CD4-positive, alpha-beta T cell treated with Interleukin-15 for 4 hours (primary cell): ENCODE data around the gene DNAJB9.

Experiments used
- DNase-seq: peaks from one replicate; pipeline ENCODE4 v3.0.0-alpha.2; 2020; ENCODE audit warnings: low spot score

DNAJB9 gene

DNA sequence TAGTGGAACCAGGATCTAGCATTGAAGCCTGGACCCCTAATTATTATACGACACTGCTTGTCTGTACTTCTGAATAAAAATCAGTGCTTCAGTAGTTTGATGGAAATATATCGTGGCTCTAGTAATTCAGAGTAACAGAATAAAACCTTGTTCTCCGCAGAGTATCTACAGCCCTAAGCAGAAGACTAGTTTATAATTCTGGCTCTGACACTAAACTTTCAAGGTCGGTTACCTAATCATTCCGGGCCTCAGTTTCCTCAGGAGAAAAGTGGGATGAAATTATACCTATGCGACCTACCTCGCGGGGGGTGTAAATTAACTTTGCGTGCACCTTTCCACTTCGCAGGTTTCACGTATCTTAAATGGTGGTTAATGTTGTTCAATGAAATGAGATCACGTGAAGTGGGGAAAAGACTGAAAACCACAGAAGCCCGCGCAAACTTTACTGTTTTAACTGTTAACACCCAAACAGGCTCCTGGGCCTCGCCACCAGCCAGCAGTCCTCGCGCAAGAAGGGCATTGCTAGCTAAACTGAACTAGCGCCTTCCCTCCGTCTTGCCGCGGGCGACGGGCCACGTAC lies 783 bp upstream of the DNAJB9 start:
- DNase-seq = no peak

GRCh38 chr7:108570146-108570755 lies 577 bp downstream of the DNAJB9 start:
- DNase-seq = peak; percentile 63

GRCh38 chr7:108572480-108572879 lies 2.8 kb downstream of the DNAJB9 start:
- no peak for DNase-seq

- DNase-seq = no peak
Observed at GRCh38 chr7:108575156-108575555, 5.5 kb downstream of the DNAJB9 start.

DNA sequence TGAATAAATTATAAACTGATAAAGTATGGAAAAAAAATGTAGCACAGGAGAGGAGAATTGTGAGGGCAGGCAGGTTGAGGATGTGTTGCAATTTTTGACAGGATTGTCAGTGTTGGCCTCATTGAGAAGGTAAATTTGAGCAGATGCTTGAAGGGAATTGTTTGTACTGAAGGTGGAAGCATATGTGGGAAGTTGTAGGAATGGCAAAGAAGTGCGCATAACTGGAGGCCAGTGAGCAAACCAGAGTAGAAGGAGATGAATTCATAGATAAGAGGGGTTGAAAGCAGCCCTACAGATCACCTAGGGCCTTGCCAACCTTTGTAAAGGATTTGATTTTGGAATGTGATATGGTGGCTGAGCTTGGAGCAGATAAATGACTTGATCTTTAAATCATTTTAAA lies 6.4 kb downstream of the DNAJB9 start:
- DNase-seq = no peak

DNA sequence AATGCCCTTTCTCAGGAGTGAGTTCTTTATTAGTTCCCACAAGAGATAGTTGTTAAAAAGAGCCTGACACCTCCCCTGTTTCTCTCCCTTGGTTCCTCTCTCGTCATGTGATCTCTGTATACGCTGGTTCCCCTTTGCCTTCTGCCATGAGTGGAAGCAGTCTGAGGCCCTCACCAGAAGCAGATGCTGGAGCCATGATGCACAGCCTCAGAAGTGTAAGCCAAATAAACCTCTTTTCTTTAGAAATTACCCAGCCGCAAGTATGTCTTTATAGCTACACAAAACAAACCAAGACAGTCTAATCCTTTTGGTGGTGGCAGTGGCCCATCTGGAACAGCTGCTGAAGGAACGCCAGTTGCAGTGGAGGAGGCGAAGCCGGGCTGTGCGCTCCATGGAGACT lies 9.3 kb downstream of the DNAJB9 start:
- DNase-seq = no peak

DNA sequence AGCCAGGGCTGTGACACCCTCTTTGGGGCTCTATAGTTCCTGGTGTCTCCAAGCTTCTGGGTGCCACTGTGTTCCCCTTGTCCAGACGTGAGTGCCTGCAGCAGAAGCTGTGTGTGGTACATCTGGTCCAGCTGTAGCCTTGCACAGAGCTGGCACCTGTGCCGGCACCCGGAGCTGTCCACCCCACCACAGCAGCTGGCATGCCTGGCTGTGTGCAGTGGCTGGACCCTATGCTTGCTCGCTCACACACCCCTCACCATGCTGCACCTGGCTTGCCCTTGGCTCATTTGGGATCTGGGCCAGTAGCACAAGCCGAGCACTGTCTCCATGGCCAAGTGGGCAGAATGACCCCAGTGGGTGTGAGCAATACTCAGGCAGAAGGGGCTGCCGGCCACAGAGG lies 10.6 kb downstream of the DNAJB9 start:
- no peak for DNase-seq

DNA sequence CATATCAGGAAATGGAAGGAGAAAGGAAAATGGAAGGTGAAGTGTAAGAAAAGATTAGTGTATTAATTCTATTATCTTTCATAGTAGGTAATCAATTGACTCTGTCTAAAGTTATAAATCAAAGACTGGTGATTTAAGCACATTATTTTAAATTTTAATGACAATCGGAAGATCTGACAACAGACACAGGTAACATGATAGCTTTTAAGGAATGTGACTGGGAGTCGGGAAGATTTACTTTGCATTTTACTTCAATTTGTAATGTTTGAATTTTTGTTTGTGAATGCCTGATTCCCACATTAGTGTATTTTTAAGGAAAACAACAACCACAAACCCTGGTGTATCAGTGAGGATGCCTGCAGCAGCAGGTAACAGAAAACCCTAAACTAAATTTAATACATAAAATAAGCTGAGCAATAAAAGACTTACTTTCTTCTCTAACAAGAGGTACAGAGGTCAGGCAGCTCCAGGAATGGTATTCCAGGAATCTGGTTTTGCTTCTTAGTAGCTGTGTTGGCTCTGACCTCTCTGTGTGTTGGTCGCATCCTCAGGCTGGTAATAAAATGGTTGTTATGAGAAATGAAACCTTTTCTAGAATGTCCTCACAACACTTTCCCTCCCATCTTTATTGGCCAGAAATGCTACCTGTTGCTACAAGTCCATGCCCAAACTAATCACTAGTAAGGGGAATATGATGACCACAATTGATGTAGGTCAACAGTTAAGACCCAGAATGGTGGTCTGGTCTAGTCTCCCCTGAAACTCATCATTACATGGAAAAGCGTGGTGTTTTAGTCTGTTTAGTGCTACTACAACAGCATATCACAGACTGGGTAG lies 12.2 kb downstream of the DNAJB9 start:
- DNase-seq = no peak

- no peak for DNase-seq
Observed at GRCh38 chr7:108584211-108584610, 14.5 kb downstream of the DNAJB9 start.

GRCh38 chr7:108585843-108586242 lies 16.2 kb downstream of the DNAJB9 start:
- no peak for DNase-seq

GRCh38 chr7:108586274-108586710 lies 16.6 kb downstream of the DNAJB9 start:
- no peak for DNase-seq

- no peak for DNase-seq
Observed at GRCh38 chr7:108589199-108589598, 19.5 kb downstream of the DNAJB9 start.

- no peak for DNase-seq
Observed at GRCh38 chr7:108589874-108590273, 20.2 kb downstream of the DNAJB9 start.

- no peak for DNase-seq
Observed at GRCh38 chr7:108590606-108591005, 20.9 kb downstream of the DNAJB9 start.

GRCh38 chr7:108592646-108593201 lies 23.1 kb downstream of the DNAJB9 start:
- no peak for DNase-seq

GRCh38 chr7:108596560-108596959 lies 26.9 kb downstream of the DNAJB9 start:
- DNase-seq = no peak

DNA sequence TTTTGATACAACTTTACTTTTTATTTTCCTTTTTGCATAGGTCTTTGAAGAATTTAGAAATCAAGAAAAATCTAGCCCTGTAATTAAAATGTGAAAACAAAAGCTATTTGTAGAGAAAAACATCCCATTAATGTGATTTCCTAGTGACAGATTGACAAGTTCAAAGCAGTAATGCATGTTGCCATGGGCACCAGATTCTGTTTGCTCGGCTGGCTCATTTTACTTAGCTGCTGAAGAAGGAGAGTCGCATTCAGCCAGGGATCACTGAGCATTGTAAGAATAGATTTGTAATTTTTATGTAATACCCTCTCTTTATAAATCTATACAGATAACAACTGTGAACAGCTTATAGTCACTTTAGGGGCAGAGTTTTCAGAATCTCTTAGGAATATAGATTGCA lies 28.5 kb downstream of the DNAJB9 start:
- DNase-seq = no peak

DNA sequence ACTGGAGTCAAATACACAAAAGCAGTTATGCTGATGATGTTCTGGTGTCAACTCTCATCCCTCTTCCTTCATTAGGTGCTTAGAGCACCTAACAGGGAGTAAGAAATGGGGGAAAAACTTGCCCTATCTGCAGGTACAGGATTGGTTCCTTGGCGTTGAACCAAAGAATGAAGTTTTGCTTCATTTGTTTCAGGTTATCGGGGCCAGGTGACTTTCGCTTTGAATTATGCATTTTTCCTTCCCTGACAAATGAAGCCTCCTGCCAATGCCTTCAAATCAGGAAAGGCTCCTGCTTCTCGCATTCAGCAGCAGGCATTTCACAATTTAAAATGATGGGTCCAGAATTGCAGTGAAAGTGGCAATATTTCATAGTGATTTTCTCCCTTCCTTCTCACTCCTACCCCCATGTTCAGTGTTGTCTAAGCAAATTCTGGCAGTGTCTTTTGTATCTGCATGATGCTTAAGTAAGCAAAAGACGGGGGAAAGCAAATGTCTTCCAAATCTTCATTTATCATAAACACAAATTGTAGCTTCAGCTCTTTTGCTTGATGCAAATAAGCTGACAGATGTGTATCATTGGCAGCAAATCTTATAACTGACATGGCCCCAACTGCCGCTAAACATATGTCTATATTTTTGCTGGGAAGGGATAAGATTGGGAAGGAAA lies 29.4 kb downstream of the DNAJB9 start:
- no peak for DNase-seq

GRCh38 chr7:108600399-108600798 lies 30.7 kb downstream of the DNAJB9 start:
- no peak for DNase-seq

DNA sequence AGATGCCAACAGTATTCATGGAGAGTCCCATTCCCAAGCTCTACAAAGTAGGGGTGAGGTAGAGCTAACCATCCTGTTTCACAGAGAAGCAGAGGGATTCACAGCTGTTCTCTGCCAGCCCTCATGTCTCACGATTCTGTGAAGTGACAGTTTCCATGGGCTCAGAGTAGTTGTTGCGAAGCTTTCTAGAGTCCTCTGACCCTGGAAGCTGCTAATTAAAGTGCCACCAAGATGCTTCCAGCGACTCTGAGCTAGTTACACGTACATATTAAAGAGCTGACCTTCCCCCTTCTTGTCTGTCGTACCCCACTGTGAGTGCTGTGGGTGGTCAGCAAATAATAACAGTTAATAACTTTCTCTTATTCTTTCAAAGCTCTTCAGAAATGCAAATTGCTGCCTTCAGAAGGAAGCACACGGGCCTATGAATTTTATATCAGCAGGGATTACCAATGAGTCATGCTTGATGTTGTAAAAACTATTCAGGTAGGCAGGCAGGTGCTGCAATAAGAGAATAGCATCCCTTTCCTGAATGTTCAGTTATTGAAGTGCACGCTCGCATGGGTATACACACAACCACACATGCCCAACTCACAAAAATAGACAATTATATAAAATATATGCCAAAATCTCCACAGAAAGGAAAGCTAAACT lies 34.1 kb downstream of the DNAJB9 start:
- no peak for DNase-seq

GRCh38 chr7:108604307-108605077 lies 34.8 kb downstream of the DNAJB9 start:
- DNase-seq = no peak
